Measurements from ENCODE around the gene ALG14.
"Not testable (repeated sequence)": the region's sequence is repeated elsewhere in the genome, so short reads cannot be mapped to it uniquely, and the experiment has no call there.

The ALG14 gene

DNA sequence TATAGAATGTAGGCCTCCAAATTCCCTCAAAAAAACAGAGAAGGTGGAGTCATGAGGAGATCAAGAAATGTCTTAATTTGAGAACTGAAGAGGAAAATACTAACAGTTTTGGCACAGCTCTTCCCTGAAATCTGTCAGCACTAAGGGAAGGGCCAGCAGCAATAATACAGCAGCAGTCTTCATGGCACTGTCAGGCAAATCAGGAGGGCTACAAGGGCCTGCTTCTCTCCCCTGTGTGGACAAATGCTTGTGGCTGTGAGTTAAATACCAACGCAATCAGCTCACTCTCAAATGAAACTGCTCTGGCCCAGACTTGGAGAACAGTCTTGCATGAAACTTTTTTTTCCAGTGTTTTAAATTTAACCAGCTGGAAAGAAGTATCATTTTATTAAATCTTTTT is 125.3 kb downstream of the ALG14 start:
- Histone ChIP-seq H3K9me2 (replicated peaks; ENCODE audit: control insufficient read depth, low read length) (no peaks in the 10 kb centered on the region), H4K20me1 (ENCODE audit: control insufficient read depth, insufficient read depth, low read depth, low read length) (no peaks in the 10 kb centered on the region), H3K4me1 (ENCODE audit: control insufficient read depth, low read length) (no peaks in the 10 kb centered on the region), H3K27me3 (ENCODE audit: control insufficient read depth, low read length) (peaks cover 10% of the 10 kb centered on the region), H3K79me2 (ENCODE audit: control insufficient read depth, low read length) (no peaks in the 10 kb centered on the region), H3F3A (ENCODE audit: control insufficient read depth, insufficient read depth) (no peaks in the 10 kb centered on the region), H3K27ac (ENCODE audit: low read depth, low read length) (no peak overlapping the region), H3K4me3 (ENCODE audit: low read length) (no peak overlapping the region), H3K4me2 (ENCODE audit: low read length) (no peak overlapping the region), H3K36me3 (ENCODE audit: control insufficient read depth, low read length) (no peaks in the 10 kb centered on the region), H3K9me3 (ENCODE audit: control insufficient read depth, insufficient read depth, low read length) (no peaks in the 10 kb centered on the region)
- TF ChIP-seq, protein P1, sequence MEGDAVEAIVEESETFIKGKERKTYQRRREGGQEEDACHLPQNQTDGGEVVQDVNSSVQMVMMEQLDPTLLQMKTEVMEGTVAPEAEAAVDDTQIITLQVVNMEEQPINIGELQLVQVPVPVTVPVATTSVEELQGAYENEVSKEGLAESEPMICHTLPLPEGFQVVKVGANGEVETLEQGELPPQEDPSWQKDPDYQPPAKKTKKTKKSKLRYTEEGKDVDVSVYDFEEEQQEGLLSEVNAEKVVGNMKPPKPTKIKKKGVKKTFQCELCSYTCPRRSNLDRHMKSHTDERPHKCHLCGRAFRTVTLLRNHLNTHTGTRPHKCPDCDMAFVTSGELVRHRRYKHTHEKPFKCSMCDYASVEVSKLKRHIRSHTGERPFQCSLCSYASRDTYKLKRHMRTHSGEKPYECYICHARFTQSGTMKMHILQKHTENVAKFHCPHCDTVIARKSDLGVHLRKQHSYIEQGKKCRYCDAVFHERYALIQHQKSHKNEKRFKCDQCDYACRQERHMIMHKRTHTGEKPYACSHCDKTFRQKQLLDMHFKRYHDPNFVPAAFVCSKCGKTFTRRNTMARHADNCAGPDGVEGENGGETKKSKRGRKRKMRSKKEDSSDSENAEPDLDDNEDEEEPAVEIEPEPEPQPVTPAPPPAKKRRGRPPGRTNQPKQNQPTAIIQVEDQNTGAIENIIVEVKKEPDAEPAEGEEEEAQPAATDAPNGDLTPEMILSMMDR (IDR thresholded peaks at IDR 0.05; ENCODE audit: low read depth, low read length, poor library complexity, severe bottlenecking) = no peak
- TF ChIP-seq EZH2phosphoT487 (IDR thresholded peaks at IDR 0.05; ENCODE audit: borderline replicate concordance, low read length) = no peak

DNA sequence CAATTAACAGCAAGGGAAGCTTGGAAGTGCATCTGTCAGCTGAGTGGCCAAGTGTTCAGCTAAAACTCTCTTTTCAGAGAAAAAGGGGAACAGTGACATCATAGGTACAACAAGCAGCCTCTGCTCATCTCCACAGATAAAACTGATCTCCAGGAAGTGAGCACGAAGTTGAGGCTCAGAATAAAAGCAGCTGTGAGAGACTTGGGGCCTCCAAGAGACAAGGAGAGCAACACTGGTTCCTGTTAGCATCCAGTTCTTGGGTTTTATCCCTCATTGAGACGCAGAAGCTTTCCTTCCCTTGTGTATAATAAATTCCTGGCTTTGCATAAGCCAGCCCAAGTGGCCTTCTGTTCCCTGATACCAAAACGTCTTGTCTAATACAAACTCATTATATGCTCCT is 125.9 kb downstream of the ALG14 start:
- H3K27ac ChIP-seq (ENCODE audit: low read depth, low read length) = no peak overlapping the region
- peaks cover 12% of the 10 kb centered on the region for H3K27me3 ChIP-seq (ENCODE audit: control insufficient read depth, low read length)
- H3K9me3 ChIP-seq (ENCODE audit: control insufficient read depth, insufficient read depth, low read length) = no peaks in the 10 kb centered on the region
- no peaks in the 10 kb centered on the region for H3K79me2 ChIP-seq (ENCODE audit: control insufficient read depth, low read length)
- H3F3A ChIP-seq (ENCODE audit: control insufficient read depth, insufficient read depth) = no peaks in the 10 kb centered on the region
- no peaks in the 10 kb centered on the region for H3K9me2 ChIP-seq (replicated peaks; ENCODE audit: control insufficient read depth, low read length)
- H3K4me3 ChIP-seq (ENCODE audit: low read length) = no peak overlapping the region
- H3K36me3 ChIP-seq (ENCODE audit: control insufficient read depth, low read length) = no peaks in the 10 kb centered on the region
- H3K4me2 ChIP-seq (ENCODE audit: low read length) = no peak overlapping the region
- TF ChIP-seq, protein P1 (IDR thresholded peaks at IDR 0.05; ENCODE audit: low read depth, low read length, poor library complexity, severe bottlenecking) = no peak
- no peak for TF ChIP-seq EZH2phosphoT487 (IDR thresholded peaks at IDR 0.05; ENCODE audit: borderline replicate concordance, low read length)
- H4K20me1 ChIP-seq (ENCODE audit: control insufficient read depth, insufficient read depth, low read depth, low read length) = no peaks in the 10 kb centered on the region
- no peaks in the 10 kb centered on the region for H3K4me1 ChIP-seq (ENCODE audit: control insufficient read depth, low read length)

DNA sequence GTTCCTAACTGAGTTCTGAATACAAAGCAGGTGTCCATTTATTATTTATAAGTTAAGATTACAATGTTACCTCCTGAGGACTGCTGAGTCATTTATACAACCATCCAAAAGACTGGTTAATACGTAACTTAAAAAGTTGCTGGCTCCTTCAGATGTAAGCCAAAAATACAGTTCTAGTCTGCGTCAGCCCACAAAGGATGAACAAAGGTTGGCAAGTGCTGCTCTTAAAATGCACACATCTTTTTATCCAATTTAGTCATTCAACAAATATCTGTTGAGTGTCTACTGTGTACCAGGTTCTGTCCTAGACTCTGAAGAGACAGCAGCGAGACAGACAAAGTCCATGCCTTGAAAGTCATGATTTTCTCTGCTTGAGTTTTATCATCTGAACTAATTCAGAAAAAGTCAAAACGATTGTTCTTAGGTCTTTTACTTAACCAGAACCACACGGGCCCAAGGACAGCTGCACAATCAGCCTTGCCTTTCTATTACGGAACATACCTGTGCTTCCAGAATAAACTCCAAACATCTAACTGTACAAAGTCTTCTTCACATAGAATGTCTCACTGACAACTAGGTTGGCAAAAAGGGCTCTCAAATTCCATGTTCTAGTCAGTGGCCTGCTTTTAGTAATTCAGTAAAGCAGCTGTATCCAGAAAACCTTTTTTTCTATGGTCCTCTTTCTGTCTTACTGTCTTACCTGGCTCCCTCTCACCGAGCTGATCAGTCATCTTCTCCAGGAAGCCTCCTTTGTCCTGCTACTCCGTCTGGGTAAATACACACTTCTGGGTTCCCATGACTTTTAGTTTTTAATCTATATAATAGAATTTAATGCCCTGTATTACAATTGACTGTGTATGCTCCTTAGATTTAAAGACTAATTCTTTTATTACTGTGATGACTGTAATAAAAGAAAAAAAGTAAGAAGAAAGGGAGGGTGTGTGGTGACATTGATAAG is 130.3 kb downstream of the ALG14 start:
- TF ChIP-seq, protein P1 (IDR thresholded peaks at IDR 0.05; ENCODE audit: low read depth, low read length, poor library complexity, severe bottlenecking) = no peak
- no peak for TF ChIP-seq EZH2phosphoT487 (IDR thresholded peaks at IDR 0.05; ENCODE audit: borderline replicate concordance, low read length)
- no peaks in the 10 kb centered on the region for H3K9me3 ChIP-seq (ENCODE audit: control insufficient read depth, insufficient read depth, low read length)

DNA sequence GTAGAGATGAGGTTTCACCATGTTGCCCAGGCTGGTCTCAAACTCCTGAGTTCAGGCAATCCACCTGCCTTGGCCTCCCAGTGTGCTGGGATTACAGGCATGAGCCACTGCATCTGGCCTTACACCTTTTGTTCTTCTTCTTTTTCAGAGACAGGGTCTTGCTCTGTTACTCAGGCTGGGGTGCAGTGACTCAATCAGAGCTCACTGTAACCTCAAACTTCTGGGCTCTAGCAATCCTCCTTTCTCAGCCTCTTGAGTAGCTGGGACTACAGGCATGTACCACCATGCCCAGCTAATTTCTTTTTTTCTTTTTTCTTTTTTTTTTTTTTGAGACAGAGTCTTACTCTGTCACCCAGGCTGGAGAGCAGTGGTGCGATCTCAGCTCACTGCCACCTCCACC is 131.3 kb downstream of the ALG14 start:
- peaks cover 12% of the 10 kb centered on the region for H3K27me3 ChIP-seq (ENCODE audit: control insufficient read depth, low read length)
- not testable (repeated sequence) for H3K79me2 ChIP-seq (ENCODE audit: control insufficient read depth, low read length); H4K20me1 ChIP-seq (ENCODE audit: control insufficient read depth, insufficient read depth, low read depth, low read length); H3K9me2 ChIP-seq (replicated peaks; ENCODE audit: control insufficient read depth, low read length); H3K4me2 ChIP-seq (ENCODE audit: low read length); H3K27ac ChIP-seq (ENCODE audit: low read depth, low read length); H3K4me1 ChIP-seq (ENCODE audit: control insufficient read depth, low read length); H3K36me3 ChIP-seq (ENCODE audit: control insufficient read depth, low read length); H3K4me3 ChIP-seq (ENCODE audit: low read length); H3K9me3 ChIP-seq (ENCODE audit: control insufficient read depth, insufficient read depth, low read length); H3F3A ChIP-seq (ENCODE audit: control insufficient read depth, insufficient read depth)

More for the DNA sequence above, 130.3 kb downstream of the ALG14 start:
- no peaks in the 10 kb centered on the region for H3K9me2 ChIP-seq (replicated peaks; ENCODE audit: control insufficient read depth, low read length)
- no peaks in the 10 kb centered on the region for H3F3A ChIP-seq (ENCODE audit: control insufficient read depth, insufficient read depth)
- H3K27me3 ChIP-seq (ENCODE audit: control insufficient read depth, low read length) = peaks cover 12% of the 10 kb centered on the region
- H3K79me2 ChIP-seq (ENCODE audit: control insufficient read depth, low read length) = no peaks in the 10 kb centered on the region
- H4K20me1 ChIP-seq (ENCODE audit: control insufficient read depth, insufficient read depth, low read depth, low read length) = no peaks in the 10 kb centered on the region
- H3K4me2 ChIP-seq (ENCODE audit: low read length) = no peak overlapping the region
- H3K36me3 ChIP-seq (ENCODE audit: control insufficient read depth, low read length) = no peaks in the 10 kb centered on the region
- H3K27ac ChIP-seq (ENCODE audit: low read depth, low read length) = no peak overlapping the region
- no peaks in the 10 kb centered on the region for H3K4me1 ChIP-seq (ENCODE audit: control insufficient read depth, low read length)
- H3K4me3 ChIP-seq (ENCODE audit: low read length) = no peak overlapping the region

Data from DOHH2 (cell line).